Activated CD8-positive, alpha-beta memory T cell treated with anti-CD3 and anti-CD28 coated beads for 48 hours (primary cell): Measurements from ENCODE around the gene THEMIS.
A peak's percentile ranks its signal among the peaks of the same experiment; 100 is the strongest.

Source experiments
- DNase-seq, 3 experiments: peaks; one replicate each; pipeline ENCODE4 v3.0.0-alpha.2; 2020; ENCODE audit warnings: low read depth in 2 of 3, low spot score in 2 of 3

The THEMIS gene

DNA sequence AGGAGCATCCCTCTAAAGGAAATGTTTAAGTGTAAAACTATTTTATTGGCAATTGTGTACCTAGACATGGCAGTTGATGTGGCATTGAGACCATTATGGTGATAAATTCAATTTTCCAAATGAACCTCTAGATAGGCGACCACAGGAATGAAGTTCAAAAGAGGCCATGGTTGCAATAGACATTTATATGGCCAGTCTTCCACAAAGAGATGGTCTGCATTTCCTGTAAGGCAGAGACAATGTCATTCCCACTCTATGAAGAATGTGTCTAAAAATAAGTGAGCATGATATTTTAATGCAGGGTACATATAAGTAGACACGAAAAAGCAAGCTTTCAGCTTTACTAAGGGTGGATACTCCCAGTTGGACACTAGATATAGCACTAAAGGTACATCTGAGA is 40.9 kb downstream of the THEMIS start:
- DNase-seq, result no peak

- DNase-seq, result no peak
Observed at GRCh38 chr6:127858727-127859391, 42.0 kb downstream of the THEMIS start.

DNA sequence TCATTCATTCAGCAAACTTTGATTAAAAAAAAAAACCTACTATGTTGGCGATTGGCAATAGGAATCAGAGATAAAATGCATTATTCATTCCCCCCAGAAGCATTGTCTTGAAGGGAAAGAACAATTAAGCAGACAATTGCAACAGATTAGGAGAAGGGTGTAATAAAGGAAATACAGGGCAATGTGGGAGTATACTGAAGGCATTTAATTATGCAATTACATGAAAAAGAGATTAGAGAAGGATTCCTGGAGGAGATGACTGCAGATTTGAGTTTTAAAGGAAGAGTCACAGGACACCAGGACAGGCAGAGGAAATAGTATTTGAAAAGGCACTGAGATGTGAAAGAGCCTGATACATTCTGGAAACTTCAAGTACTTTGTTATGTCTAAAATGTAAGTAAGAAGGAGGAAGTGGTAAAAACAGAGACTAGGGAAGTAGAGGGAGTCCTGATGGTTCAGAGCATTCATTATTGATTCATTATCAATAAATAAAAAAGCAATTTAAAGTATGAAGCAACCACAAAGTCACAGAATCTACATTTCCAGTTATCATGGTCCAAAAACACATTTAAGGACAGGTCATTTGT is 43.7 kb downstream of the THEMIS start:
- no peak for DNase-seq

DNA sequence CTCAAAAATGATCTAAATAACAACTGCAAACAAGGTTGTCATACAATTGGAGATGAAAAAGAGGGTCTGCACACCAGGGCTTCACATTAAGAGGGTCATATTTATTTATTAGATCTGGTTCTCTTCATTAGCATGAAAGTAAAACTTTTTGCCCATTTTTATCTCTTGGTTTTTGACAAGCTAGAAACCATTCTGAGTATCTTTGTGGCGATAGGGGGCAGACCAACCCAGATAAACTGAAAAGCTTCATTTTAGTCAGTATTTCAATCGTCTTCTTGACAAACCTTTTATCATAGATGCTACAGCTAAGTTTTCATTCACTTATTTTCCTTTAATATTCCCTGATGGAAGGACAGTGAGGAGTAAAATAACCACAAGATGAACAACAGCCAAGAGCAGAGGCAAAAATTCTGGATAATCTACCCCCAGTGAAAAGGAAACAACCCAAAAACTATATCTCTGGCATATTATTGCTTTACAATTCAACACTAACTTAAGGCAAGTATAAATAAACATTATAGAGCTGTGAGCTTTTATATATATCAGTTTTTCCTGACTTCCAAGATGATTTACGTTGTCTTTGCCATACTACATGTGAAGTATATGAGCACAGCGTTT is 45.2 kb downstream of the THEMIS start:
- no peak for DNase-seq

GRCh38 chr6:127854009-127854408 is 46.8 kb downstream of the THEMIS start:
- DNase-seq, result no peak

GRCh38 chr6:127851197-127851596 is 49.7 kb downstream of the THEMIS start:
- DNase-seq, result no peak

GRCh38 chr6:127845242-127845641 is 55.6 kb downstream of the THEMIS start:
- DNase-seq, result no peak

- no peak for DNase-seq
Observed at GRCh38 chr6:127844529-127844928, 56.3 kb downstream of the THEMIS start.

GRCh38 chr6:127843582-127843981 is 57.3 kb downstream of the THEMIS start:
- DNase-seq, result no peak

GRCh38 chr6:127842562-127842961 is 58.3 kb downstream of the THEMIS start:
- DNase-seq, result no peak

- DNase-seq, result no peak
Observed at GRCh38 chr6:127841811-127842210, 59.0 kb downstream of the THEMIS start.

DNA sequence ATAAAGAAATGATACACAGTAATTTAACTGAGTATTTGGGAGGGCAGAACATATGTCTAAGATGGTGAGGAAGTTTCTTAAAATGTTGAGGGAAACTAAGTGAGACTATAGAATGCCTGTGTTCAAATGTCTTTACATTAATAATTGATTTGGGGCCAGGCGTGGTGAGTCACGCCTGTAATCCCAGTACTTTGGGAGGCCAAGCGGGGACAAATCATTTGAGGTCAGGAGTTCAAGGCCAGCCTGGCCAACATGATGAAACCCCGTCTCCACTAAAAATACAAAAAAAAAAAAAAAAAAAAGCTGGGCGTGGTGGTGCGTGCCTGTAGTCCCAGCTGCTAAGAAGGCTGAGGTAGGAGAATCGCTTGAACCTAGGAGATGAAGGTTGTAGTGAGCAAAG is 66.7 kb downstream of the THEMIS start:
- no peak for DNase-seq

- DNase-seq, result no peak
Observed at GRCh38 chr6:127833336-127833735, 67.5 kb downstream of the THEMIS start.

- DNase-seq, result no peak
Observed at GRCh38 chr6:127832381-127832780, 68.5 kb downstream of the THEMIS start.

DNA sequence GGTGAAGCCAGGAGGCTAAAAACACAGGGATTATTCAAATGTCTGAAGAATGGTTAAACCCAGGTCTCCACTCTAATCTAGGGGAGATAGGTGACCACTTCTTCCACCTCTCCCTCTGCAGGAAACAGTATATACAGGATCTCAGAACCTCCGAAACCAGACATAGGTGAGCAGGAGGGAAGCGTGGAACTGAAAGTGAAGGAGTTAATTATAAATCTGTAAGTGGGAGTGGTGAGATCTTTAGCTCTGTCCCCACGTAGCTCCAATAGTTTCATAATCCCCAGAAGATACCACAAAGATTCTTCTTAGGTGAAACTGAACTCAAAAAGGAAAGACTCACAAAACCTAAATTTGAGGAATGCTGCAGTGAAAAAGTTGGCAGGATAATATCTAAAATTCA is 76.8 kb downstream of the THEMIS start:
- no peak for DNase-seq

- DNase-seq, result no peak
Observed at GRCh38 chr6:127821431-127821830, 79.4 kb downstream of the THEMIS start.

- no peak for DNase-seq
Observed at GRCh38 chr6:127818149-127818548, 82.7 kb downstream of the THEMIS start.

DNA sequence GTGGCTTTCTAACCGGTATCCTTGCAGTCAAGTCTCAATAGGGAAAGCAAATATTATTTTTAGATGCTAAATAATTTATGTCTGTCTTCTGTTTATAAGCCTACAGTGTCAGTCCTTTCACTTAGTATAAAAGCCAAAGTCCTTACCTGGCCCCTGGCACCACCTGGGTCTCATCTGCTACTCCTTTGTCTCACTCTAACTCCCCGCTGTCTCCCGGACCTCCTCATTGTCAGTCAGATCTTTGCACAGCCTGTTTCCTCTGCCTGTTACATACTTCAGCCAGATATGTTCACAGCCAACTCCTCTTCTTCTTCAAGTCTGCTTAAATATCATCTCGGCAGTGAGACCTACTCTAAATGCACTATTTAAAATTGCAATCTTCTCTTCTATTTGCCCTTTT is 84.2 kb downstream of the THEMIS start:
- DNase-seq, result no peak

- DNase-seq, result no peak
Observed at GRCh38 chr6:127813699-127814027, 87.2 kb downstream of the THEMIS start.

- peak in 2 of 3 experiments; percentile 16 to 36 for DNase-seq
Observed at GRCh38 chr6:127812985-127813698, 87.7 kb downstream of the THEMIS start.

DNA sequence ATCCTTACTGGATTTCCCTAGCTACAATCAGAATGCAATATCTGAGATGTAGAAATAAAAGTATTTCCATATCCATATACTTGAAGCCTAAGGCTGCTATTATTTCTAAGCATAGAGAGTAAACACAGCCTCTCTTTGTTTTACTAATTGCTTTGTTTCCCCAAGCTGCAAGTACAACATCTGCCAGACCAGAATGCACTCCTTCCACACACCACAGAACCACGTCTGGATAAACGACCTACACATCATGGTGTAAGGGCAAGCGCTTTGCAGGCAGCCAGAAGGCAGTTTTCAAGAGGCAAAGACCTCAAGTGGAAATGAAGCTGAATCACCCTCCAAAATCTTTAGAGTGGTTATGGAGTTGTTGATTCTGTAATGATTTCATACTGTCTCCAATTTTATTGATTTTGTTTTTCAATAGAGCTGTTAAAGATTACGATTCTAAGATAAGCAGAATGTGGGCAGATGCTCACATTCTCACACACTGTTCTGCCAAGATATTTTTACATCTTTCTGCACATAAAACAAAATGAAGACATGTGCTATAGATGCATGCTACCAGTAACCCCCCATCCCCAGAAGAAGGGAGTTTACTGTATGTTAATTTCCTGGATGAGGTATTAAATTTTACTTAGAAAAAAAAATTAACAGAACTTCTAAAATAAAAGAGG is 88.8 kb downstream of the THEMIS start:
- DNase-seq, result no peak
